NCI-H226 (cell line): ENCODE results near the gene PDE7B.
A peak's percentile ranks its signal among the peaks of the same experiment; 100 is the strongest.
"Not testable (repeated sequence)": the region's sequence is repeated elsewhere in the genome, so short reads cannot be mapped to it uniquely, and the experiment has no call there.

ENCODE experiments used
- DNase-seq: peaks from one replicate; pipeline ENCODE4 v3.0.0-alpha.2; 2015

The PDE7B gene

DNA sequence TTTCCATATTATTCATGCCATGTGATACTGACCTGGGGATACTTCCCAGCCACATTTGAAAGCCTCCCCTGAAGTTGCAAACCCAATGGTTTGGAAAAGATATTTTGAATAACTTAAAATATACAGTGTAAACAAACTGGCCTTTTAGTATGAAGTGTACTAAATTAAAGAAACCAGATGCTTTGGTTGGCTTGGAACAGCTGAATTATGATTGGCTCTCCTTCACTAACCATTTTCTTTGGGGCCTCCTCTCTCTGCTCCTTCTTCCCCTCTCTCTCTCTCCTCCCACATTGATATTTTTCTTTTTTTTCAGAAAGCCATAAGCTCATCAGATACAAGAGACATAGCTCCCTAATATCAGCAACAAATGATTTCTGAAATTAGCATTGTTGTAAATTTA lies 232.0 kb downstream of the PDE7B start:
- no peak for DNase-seq

DNA sequence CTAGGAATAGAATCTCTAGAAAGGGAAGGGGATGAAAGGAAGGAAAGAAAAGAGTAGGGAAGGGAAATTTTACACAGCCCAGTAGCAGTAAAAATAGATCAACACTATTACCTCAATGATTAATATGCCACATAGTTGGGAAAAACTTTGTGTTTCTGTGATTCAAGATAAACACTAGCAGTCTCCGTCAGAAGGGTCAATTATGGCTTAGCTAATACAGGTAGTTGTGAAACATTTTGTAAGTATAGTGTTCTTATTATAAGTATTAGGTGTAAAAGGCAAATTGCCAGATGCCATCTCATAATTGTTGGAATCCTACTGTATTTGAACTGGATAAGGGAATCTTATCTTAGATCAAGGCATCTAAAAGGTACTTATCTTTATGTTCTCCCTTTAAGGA lies 232.9 kb downstream of the PDE7B start:
- DNase-seq = no peak

DNA sequence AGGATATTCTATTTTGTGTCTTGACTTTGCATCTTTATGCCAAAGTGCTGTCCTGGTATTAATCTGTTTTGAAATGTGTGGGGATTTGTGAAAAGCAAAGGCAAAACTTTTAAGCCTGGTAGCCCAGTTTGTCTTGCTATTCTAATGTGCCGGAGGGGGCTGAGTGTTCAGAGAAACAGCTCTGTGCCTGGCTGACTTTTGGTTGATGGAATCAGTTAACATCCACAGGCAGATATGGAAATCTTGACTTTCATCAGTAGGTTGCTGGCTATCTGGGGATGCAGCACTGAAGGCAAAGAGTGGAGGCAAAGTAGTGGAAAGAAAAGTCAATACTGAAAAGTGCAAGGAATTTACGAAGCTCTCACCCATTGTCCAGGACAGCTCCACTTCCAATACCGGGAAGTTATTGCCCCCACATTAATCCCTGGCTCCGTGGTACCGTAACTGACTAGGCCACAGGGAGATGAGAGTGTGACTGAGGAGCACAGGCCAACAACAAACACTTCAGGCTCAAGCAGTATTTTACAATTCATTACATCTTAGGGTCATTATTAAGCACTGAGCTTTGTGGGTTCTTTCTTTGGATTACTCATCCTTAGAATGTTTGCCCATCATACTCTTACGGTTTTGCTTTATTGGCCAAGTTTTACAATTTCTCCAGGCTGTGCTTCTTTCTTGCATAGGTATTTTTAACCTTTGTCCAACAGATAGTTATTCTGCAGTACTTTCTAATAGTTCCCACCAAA lies 234.0 kb downstream of the PDE7B start:
- DNase-seq = no peak

DNA sequence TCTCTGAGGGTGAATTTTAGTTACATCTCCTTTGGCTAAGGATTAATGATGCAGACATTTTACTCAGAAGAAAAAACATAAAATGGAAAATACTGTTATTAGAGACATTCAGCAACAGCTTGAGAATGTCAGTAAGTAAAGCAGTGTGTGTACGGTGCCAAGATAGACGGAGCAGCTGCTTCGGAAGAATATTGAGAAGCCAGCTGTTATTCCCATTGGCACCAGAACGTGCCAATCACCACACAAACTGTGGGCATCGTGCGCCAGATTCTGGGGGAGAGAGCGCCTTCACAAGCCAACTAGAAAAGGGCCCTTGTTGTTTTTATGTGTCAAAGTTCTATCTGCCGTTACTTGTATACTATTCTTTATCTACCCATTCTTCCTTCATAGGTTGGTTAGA lies 235.2 kb downstream of the PDE7B start:
- DNase-seq = no peak

DNA sequence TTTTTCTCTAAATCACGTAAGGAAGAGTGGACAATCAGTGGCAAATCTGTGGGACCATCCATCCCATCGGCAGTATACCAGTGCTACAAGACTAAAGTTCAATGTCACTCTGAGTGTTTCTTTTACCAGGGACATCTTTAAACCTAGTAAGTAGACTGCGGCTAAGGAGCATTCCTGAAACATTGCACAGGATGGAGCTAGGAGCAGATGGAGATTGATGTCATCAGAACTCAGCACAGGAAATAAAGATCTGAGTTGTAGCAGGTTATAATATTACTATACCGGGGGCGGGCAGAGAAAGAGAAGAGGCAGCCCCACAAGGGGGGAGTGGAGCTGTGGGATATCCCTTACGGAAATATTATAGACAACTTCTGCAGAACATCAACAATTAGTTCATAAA lies 236.5 kb downstream of the PDE7B start:
- no peak for DNase-seq

GRCh38 chr6:136088693-136089092 lies 237.2 kb downstream of the PDE7B start:
- DNase-seq = no peak

DNA sequence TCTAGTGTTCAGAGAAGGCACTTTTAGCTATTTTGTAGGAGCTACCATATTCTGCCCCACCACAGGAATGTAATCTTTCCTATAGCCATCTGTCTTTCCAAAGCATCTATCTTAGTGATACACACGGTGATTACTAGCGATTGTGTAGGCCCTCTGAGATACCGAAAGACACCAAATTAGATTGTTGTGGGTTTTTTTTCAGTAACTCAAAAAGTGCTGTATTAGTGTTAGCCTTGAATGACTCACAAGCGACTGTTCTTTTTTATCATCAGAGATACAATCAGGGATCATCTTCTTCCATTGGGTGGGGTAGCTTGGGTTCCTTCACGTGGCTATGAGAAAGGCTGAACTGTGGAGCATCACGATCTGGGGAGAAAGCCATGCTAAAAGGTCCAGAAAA lies 238.4 kb downstream of the PDE7B start:
- DNase-seq = no peak

DNA sequence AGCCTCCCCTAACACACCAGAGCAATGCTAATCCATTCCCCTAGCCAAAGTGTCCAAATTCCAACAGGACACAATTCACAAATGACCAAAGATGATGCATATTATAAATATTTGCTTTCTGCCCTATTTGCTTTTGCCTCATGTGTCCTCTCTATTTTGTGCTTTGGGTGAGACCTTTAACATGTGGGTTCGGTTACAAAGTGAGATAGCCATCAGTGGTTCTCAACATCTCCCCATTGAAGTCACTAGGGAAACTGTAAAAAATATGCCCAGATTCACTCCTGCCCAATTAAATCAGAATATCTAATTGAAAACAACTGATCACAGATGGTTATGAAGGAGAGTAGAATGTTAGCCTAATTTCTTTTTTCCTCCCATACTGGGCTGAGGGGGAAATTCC lies 239.4 kb downstream of the PDE7B start:
- DNase-seq = no peak

DNA sequence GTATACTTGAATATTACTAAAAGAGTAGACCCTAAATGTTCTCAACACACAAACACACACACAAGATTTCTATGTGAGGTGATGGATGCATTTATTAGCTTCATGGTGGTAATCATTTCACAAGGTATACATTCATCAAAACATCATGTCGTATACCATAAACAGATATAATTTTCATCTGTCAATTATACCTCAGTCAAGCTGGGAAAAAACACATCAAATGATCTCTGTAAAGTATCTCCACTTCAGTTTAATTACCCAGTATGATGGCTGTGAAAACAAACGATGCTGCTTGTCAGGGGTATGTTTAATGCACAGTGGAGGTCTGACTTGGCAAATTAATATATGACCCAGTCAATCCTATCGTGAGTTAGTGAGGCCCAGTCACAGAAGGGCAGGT lies 241.4 kb downstream of the PDE7B start:
- DNase-seq = no peak

DNA sequence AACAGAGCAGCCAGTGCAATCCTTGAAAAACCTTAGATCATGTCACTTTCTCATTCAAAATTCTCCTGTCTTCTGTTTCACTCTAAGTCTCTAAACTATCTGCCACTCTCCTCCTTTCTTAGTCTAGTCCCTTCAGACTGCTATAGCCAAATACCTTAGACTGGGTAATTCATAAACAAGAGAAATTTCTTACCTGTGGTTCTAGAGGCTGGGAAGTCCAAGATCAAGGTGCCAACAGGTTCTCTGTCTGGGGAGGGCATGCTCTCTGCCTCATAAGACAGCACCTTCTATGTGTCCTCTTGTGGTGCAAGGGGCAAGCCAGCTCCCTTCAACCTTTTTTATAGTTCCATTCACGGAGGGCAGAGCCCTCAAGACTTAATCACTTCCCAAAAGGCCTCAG lies 242.3 kb downstream of the PDE7B start:
- DNase-seq = no peak

DNA sequence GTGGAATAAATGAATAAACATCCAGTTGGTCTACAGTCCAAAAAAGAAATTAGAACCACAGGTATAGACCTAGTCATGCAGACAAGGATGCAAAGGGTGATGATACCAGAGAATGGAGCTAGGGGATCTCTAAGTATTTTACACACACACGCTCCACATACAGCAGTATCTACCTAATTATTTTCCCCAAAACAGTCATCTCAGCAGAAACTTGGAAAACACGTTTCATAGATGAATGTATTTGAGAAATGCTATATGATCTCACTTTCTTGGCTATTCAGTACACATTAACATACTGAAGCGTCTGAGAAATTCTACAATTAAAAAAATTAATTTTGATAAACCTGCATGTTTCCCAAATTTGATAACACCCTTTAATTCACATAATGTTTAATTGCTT lies 243.3 kb downstream of the PDE7B start:
- no peak for DNase-seq

- no peak for DNase-seq
Observed at GRCh38 chr6:136095986-136096385, 244.5 kb downstream of the PDE7B start.

DNA sequence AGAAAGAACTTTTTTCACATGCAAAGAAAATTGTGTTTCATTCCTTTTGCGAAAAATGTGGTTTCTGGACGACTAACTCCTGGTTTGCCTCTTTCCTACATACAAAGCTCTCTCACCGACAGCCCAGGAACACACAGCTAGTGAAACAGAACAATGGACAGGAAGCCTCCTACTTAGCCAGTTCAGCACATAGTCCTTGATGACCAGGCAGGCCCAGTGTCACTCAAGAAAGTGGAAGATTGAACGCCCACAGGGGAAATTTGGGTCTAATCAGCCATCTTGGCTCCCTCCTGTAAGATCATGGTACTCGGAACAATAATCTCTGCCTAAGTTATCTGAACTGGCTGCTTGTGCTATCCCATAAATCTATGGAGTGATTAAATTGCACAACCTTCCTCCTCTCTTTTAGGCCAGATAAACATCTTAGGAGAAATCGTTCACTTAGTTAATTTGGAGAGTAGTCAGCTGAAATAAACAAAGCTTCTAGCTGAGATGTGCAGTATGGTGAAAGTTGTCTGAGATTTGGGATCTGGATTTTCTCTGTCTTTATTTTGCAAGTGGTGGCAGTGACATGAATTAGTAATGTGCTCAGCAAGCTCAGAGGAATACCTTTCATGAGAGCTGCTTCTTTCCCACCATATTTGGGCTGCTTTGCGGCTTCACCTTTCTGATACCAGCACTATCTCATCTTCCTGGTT lies 251.6 kb downstream of the PDE7B start:
- DNase-seq = no peak

GRCh38 chr6:136103763-136104311 lies 252.3 kb downstream of the PDE7B start:
- no peak for DNase-seq

DNA sequence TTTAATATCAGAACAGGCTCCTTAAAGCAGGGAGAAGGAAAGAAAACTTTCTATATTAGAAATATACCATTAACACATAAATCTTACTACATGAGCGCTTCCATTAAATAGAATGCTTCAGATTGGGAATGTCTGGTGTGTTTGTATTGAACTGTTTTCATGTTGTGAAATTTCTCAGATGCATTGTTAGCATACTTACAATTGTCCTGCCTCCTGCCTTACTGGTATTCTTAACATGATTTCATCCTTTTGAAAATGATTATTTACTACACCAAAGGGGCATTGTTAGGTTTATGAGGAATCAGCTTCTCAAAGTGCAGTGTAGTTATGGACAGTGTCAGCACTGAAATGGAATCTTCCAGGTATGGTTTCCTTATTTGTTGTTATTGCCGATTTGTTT lies 253.1 kb downstream of the PDE7B start:
- DNase-seq = no peak

GRCh38 chr6:136105797-136106196 lies 254.3 kb downstream of the PDE7B start:
- DNase-seq = not testable (repeated sequence)

DNA sequence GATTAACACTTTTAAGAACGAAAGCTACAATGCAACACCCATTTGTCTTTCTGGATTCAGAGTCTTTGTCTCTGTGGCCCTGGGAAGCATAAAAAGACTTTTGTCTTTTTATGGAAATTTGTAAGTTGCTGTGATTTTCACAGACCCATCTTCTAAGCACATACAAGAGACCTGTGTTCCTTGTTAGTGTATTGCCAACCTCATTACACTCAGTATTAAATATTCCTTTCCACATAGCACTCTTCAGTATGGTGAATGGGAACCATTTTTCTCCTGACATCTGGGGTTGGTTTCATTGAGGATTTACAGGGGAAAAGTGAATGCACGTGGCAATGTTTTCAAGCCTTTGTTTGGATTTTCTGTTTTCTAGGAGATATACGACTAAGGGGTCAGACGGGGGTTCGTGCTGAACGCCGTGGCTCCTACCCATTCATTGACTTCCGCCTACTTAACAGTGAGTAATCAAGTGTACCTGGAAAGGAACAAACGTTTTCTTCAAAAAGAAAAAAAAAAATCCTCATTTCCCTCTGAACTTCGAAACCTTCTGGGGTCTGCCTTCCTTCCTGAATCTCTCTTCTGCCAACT lies 257.0 kb downstream of the PDE7B start:
- no peak for DNase-seq

- no peak for DNase-seq
Observed at GRCh38 chr6:136111831-136112230, 260.3 kb downstream of the PDE7B start.

- DNase-seq = no peak
Observed at GRCh38 chr6:136112262-136112661, 260.8 kb downstream of the PDE7B start.

DNA sequence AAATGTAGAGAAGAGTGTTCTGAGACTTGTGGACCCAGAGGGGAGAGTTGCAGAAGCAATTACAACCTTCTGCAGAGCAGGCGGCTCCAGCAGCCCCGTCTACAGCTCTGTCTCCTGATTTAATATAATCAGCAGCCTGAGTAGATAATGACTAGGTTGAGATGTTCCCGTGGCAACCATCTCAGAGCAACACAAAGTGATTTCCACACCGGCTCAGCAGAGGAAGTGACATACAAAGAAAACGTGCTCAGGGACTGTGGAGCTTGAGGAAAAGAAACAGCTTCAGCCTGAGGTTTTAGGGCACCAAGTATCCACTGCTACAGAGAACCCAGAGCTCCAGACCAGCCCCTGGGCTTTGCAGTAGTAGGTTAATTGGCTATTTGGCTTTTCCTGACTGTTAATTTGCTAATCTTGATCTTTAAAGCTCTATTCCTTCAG lies 262.3 kb downstream of the PDE7B start:
- DNase-seq = peak; percentile 66

- DNase-seq = no peak
Observed at GRCh38 chr6:136114661-136115060, 263.2 kb downstream of the PDE7B start.

GRCh38 chr6:136115941-136116340 lies 264.4 kb downstream of the PDE7B start:
- DNase-seq = no peak

GRCh38 chr6:136117081-136117480 lies 265.6 kb downstream of the PDE7B start:
- DNase-seq = no peak

GRCh38 chr6:136118787-136119186 lies 267.3 kb downstream of the PDE7B start:
- no peak for DNase-seq
